CD4-positive, alpha-beta T cell (primary cell): ENCODE data around the gene PKN2. TPM values are rescaled to one million over a fixed set of nuclear protein-coding genes. Genes with fewer than 3 reads are reported as not detected.

Experiments
- ATAC-seq: fragments of 200-7000 bp; cut with Tn5 transposase; one replicate; pipeline ENCODE4 v1.10.0; 2022; ENCODE audit warnings: mild to moderate bottlenecking; ENCODE audit not compliant: poor library complexity
- CTCF ChIA-PET: fragments of 350-600 bp; sonication (Branson Sonifier 250); formaldehyde crosslinking; loops from one replicate; lab custom pipeline; 2021; ENCODE audit warnings: antibody characterized with exemption, inconsistent platforms; lab: Charles Lee
- POLR2A ChIA-PET: fragments of 350-600 bp; sonication (Branson Sonifier 250); formaldehyde crosslinking; loops from one replicate; lab custom pipeline; 2021; ENCODE audit warnings: antibody characterized with exemption, inconsistent platforms; lab: Charles Lee
- DNase-seq, 14 experiments: peaks; one replicate each; pipeline ENCODE4 v3.0.0-alpha.2; 2013 to 2020; ENCODE audit warnings: mixed read lengths in 2 of 14
- H3K27ac ChIP-seq, 2 donors: one replicate each; pipeline versions ENCODE4 v1.5.1 to v1.7.0; 2013; ENCODE audit warnings: low read length in 2 of 2, low read depth in 1 of 2, mild to moderate bottlenecking in 1 of 2
- H3K27me3 ChIP-seq, 2 experiments: 1 replicate in 1 of 2; 2 replicates in 1 of 2; pipeline versions ENCODE4 v1.6.1 to v1.7.0; 2013; ENCODE audit warnings: low read length in 2 of 2, control low read depth in 1 of 2, mild to moderate bottlenecking in 1 of 2, moderate library complexity in 1 of 2; ENCODE audit not compliant: insufficient read depth in 2 of 2, control insufficient read depth in 1 of 2
- H3K36me3 ChIP-seq: one replicate; pipeline ENCODE4 v1.6.1; 2013; ENCODE audit warnings: low read length, control low read depth; ENCODE audit not compliant: insufficient read depth
- H3K4me1 ChIP-seq: one replicate; pipeline ENCODE4 v1.6.1; 2013; ENCODE audit warnings: low read length, control low read depth; ENCODE audit not compliant: insufficient read depth
- H3K4me3 ChIP-seq: one replicate; pipeline ENCODE4 v1.5.1; 2013; ENCODE audit warnings: mild to moderate bottlenecking, low read length, moderate library complexity
- H3K9me3 ChIP-seq, 2 experiments: 1 replicate in 1 of 2; 2 replicates in 1 of 2; pipeline versions ENCODE4 v1.6.1 to v1.7.0; 2013; ENCODE audit warnings: low read length in 2 of 2, mild to moderate bottlenecking in 2 of 2, control low read depth in 1 of 2, moderate library complexity in 1 of 2; ENCODE audit not compliant: control insufficient read depth in 1 of 2, insufficient read depth in 1 of 2
- H3K27ac Mint-ChIP-seq: one replicate; pipeline ENCODE4 v1.8.0; 2020; ENCODE audit warnings: mixed read lengths
- H3K27me3 Mint-ChIP-seq: one replicate; pipeline ENCODE4 v1.8.0; 2021; ENCODE audit warnings: mixed read lengths
- H3K36me3 Mint-ChIP-seq: one replicate; pipeline ENCODE4 v1.8.0; 2021; ENCODE audit warnings: low read depth, mixed read lengths
- H3K4me1 Mint-ChIP-seq: one replicate; pipeline ENCODE4 v1.8.0; 2021; ENCODE audit warnings: low read depth, mixed read lengths
- H3K4me3 Mint-ChIP-seq: one replicate; pipeline ENCODE4 v1.8.0; 2020; ENCODE audit warnings: mild to moderate bottlenecking, mixed read lengths
- H3K9me3 Mint-ChIP-seq: one replicate; pipeline ENCODE4 v1.8.0; 2020; ENCODE audit warnings: mixed read lengths
- intact Hi-C, 2 experiments: fragments of 100-400 bp; cut with DNase I in 1 of 2; cut with micrococcal nuclease in 1 of 2; formaldehyde crosslinking; loops; one replicate each; pipeline versions ENCODE4 v1.15.1 to v1.9.0; 2023 to 2025; cut with DNase I, micrococcal nuclease
- total RNA-seq, 174 experiments: library from RNA in 2 of 174; stranded (reverse) in 2 of 174; gene quantifications; one replicate each; pipeline ENCODE4 v1.2.3 and lab custom pipeline; 2021 to 2026
- TF ChIP-seq, protein P1 (sequence below): fragments of 200-600 bp; IDR thresholded peaks from one replicate; pipeline ENCODE4 v1.8.0; 2022; ENCODE audit warnings: antibody characterized with exemption, mild to moderate bottlenecking

PKN2 gene
- total RNA-seq, 2 experiments from 2014 or later = 38.8 to 41.4 TPM

DNA sequence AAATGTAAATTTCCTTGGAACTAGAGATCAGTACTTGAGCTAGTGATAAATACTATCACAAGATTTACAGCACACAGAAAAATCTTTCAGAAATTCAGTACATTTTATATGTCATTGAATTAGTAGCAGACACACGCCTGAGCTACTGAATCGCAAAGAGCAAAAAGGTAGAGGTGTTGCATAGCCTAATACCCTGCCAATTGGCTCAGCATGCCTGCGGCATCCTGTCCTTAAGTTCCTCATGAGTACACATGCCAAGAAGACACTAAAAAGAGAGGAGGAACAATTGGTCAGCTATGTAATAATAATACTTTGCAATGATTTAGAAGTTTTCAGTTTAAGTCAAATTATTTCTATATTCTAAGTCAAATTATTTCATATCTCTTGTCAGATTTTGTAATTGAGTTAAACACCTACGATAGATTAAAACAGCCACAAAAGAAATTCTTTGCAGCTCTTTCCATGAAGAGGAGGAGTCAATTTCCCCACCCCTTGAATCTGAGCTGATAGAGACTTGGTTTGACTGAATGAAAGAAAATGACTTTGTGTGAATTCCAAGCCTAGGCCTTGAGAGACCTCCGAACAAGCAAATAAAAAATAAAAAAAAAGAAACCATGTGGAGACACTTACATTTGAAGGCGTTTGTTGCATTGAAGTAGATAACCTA, 36.2 kb upstream of the PKN2 start:
- ATAC-seq = no peak
- peaks cover 9% of the 10 kb centered on the region for H3K27me3 Mint-ChIP-seq
- POLR2A ChIA-PET = no interaction called here
- DNase-seq = no peak
- Histone ChIP-seq H3K27ac (no peak overlapping the region), H3K9me3 (no peaks in the 10 kb centered on the region), H3K4me1 (no peaks in the 10 kb centered on the region), H3K4me3 (no peak overlapping the region), H3K36me3 (no peaks in the 10 kb centered on the region), H3K27me3 (no peaks in the 10 kb centered on the region)
- no peaks in the 10 kb centered on the region for H3K9me3 Mint-ChIP-seq
- intact Hi-C loops = no loop called here
- H3K4me3 Mint-ChIP-seq = no peak overlapping the region
- CTCF ChIA-PET = no interaction called here
- TF ChIP-seq, protein P1, sequence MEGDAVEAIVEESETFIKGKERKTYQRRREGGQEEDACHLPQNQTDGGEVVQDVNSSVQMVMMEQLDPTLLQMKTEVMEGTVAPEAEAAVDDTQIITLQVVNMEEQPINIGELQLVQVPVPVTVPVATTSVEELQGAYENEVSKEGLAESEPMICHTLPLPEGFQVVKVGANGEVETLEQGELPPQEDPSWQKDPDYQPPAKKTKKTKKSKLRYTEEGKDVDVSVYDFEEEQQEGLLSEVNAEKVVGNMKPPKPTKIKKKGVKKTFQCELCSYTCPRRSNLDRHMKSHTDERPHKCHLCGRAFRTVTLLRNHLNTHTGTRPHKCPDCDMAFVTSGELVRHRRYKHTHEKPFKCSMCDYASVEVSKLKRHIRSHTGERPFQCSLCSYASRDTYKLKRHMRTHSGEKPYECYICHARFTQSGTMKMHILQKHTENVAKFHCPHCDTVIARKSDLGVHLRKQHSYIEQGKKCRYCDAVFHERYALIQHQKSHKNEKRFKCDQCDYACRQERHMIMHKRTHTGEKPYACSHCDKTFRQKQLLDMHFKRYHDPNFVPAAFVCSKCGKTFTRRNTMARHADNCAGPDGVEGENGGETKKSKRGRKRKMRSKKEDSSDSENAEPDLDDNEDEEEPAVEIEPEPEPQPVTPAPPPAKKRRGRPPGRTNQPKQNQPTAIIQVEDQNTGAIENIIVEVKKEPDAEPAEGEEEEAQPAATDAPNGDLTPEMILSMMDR = no peak
- H3K36me3 Mint-ChIP-seq = no peaks in the 10 kb centered on the region
- no peak overlapping the region for H3K27ac Mint-ChIP-seq
- H3K4me1 Mint-ChIP-seq = no peaks in the 10 kb centered on the region

GRCh38 chr1:88648706-88649105, 35.4 kb upstream of the PKN2 start:
- TF ChIP-seq, protein P1 = no peak
- ChIA-PET POLR2A (no interaction called here), CTCF (no interaction called here)
- DNase-seq = no peak
- no peaks in the 10 kb centered on the region for H3K36me3 ChIP-seq
- intact Hi-C loops = no loop called here
- no peak overlapping the region for H3K4me3 ChIP-seq
- no peak overlapping the region for H3K27ac ChIP-seq
- H3K27me3 ChIP-seq = no peaks in the 10 kb centered on the region
- Mint-ChIP-seq H3K4me1 (no peaks in the 10 kb centered on the region), H3K9me3 (no peaks in the 10 kb centered on the region), H3K27ac (no peak overlapping the region), H3K36me3 (no peaks in the 10 kb centered on the region), H3K4me3 (no peak overlapping the region), H3K27me3 (peaks cover 5% of the 10 kb centered on the region)
- ATAC-seq = no peak
- H3K9me3 ChIP-seq = no peaks in the 10 kb centered on the region
- no peaks in the 10 kb centered on the region for H3K4me1 ChIP-seq

DNA sequence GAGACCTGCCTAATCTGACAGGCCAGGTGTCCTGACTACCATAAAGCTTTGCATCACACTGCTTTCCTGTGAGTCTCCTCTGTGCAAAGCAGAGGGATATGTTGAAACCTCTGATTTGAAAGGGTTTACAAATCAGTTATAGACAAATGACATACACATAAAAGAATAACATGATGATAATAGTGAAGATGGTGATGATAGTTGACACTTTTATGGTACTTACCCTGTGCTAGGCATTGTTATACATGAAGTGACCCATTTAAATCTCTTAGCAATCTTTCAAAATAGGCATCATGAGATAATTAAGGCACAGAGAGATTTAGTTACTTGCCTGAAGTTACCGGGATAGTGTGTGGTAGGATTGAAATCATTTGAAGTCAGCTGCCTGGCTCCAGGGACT, 34.1 kb upstream of the PKN2 start:
- POLR2A ChIA-PET = no interaction called here

More for the DNA sequence above, 34.1 kb upstream of the PKN2 start:
- Histone ChIP-seq H3K27ac (no peak overlapping the region), H3K27me3 (no peaks in the 10 kb centered on the region), H3K36me3 (no peaks in the 10 kb centered on the region), H3K4me3 (no peak overlapping the region), H3K4me1 (no peaks in the 10 kb centered on the region), H3K9me3 (no peaks in the 10 kb centered on the region)
- intact Hi-C loops = no loop called here
- TF ChIP-seq, protein P1 = no peak
- ATAC-seq (no peak), DNase-seq (no peak)
- Mint-ChIP-seq H3K4me1 (no peaks in the 10 kb centered on the region), H3K27me3 (no peaks in the 10 kb centered on the region), H3K9me3 (no peaks in the 10 kb centered on the region), H3K36me3 (no peaks in the 10 kb centered on the region), H3K27ac (no peak overlapping the region), H3K4me3 (no peak overlapping the region)
- CTCF ChIA-PET = no interaction called here
